ENCODE measurements around the gene LAMB3.

The LAMB3 gene

GRCh38 chr1:209609791-209610630 is 42.2 kb downstream of the LAMB3 start:
- no peaks in the 10 kb centered on the region for H3K36me3 ChIP-seq (ENCODE audit: insufficient read depth, low read length)
- H3K9me3 ChIP-seq (ENCODE audit: control insufficient read depth, insufficient read depth, low read length), result no peaks in the 10 kb centered on the region
- H3K4me1 ChIP-seq (ENCODE audit: insufficient read depth, low read length), result no peaks in the 10 kb centered on the region
- H3K9ac ChIP-seq (ENCODE audit: low read depth, low read length), result no peak overlapping the region

- Histone ChIP-seq H3K4me1 (ENCODE audit: insufficient read depth, low read length) (no peaks in the 10 kb centered on the region), H3K36me3 (ENCODE audit: insufficient read depth, low read length) (no peaks in the 10 kb centered on the region)
These were observed 43.0 kb downstream of the LAMB3 start for GRCh38 chr1:209609041-209609790.

GRCh38 chr1:209607795-209608178 is 44.4 kb downstream of the LAMB3 start:
- no peaks in the 10 kb centered on the region for H3K36me3 ChIP-seq (ENCODE audit: insufficient read depth, low read length)
- H3K4me1 ChIP-seq (ENCODE audit: insufficient read depth, low read length), result no peaks in the 10 kb centered on the region
- no peak overlapping the region for H3K9ac ChIP-seq (ENCODE audit: low read depth, low read length)
- no peaks in the 10 kb centered on the region for H3K9me3 ChIP-seq (ENCODE audit: control insufficient read depth, insufficient read depth, low read length)

More at GRCh38 chr1:209609041-209609790, 43.0 kb downstream of the LAMB3 start:
- Histone ChIP-seq H3K9ac (ENCODE audit: low read depth, low read length) (no peak overlapping the region), H3K9me3 (ENCODE audit: control insufficient read depth, insufficient read depth, low read length) (no peaks in the 10 kb centered on the region)

GRCh38 chr1:209607102-209607794 is 45.0 kb downstream of the LAMB3 start:
- Histone ChIP-seq H3K9me3 (ENCODE audit: control insufficient read depth, insufficient read depth, low read length) (no peaks in the 10 kb centered on the region), H3K36me3 (ENCODE audit: insufficient read depth, low read length) (no peaks in the 10 kb centered on the region), H3K9ac (ENCODE audit: low read depth, low read length) (no peak overlapping the region), H3K4me1 (ENCODE audit: insufficient read depth, low read length) (no peaks in the 10 kb centered on the region)

GRCh38 chr1:209603877-209604276 is 48.3 kb downstream of the LAMB3 start:
- H3K4me1 ChIP-seq (ENCODE audit: insufficient read depth, low read length), result no peaks in the 10 kb centered on the region
- no peaks in the 10 kb centered on the region for H3K36me3 ChIP-seq (ENCODE audit: insufficient read depth, low read length)
- no peak overlapping the region for H3K9ac ChIP-seq (ENCODE audit: low read depth, low read length)
- H3K9me3 ChIP-seq (ENCODE audit: control insufficient read depth, insufficient read depth, low read length), result no peaks in the 10 kb centered on the region

- no peaks in the 10 kb centered on the region for H3K4me1 ChIP-seq (ENCODE audit: insufficient read depth, low read length)
- H3K9me3 ChIP-seq (ENCODE audit: control insufficient read depth, insufficient read depth, low read length), result no peaks in the 10 kb centered on the region
- H3K9ac ChIP-seq (ENCODE audit: low read depth, low read length), result no peak overlapping the region
- no peaks in the 10 kb centered on the region for H3K36me3 ChIP-seq (ENCODE audit: insufficient read depth, low read length)
These were observed 50.2 kb downstream of the LAMB3 start for GRCh38 chr1:209601809-209602657.

GRCh38 chr1:209600541-209600940 is 51.7 kb downstream of the LAMB3 start:
- Histone ChIP-seq H3K4me1 (ENCODE audit: insufficient read depth, low read length) (no peaks in the 10 kb centered on the region), H3K36me3 (ENCODE audit: insufficient read depth, low read length) (no peaks in the 10 kb centered on the region), H3K9me3 (ENCODE audit: control insufficient read depth, insufficient read depth, low read length) (no peaks in the 10 kb centered on the region)

GRCh38 chr1:209598227-209598626 is 54.0 kb downstream of the LAMB3 start:
- H3K4me1 ChIP-seq (ENCODE audit: insufficient read depth, low read length), result no peaks in the 10 kb centered on the region
- H3K9ac ChIP-seq (ENCODE audit: low read depth, low read length), result no peak overlapping the region
- H3K36me3 ChIP-seq (ENCODE audit: insufficient read depth, low read length), result no peaks in the 10 kb centered on the region
- H3K9me3 ChIP-seq (ENCODE audit: control insufficient read depth, insufficient read depth, low read length), result no peaks in the 10 kb centered on the region

More at GRCh38 chr1:209600541-209600940, 51.7 kb downstream of the LAMB3 start:
- H3K9ac ChIP-seq (ENCODE audit: low read depth, low read length), result no peak overlapping the region

GRCh38 chr1:209597499-209597898 is 54.7 kb downstream of the LAMB3 start:
- Histone ChIP-seq H3K9me3 (ENCODE audit: control insufficient read depth, insufficient read depth, low read length) (no peaks in the 10 kb centered on the region), H3K36me3 (ENCODE audit: insufficient read depth, low read length) (no peaks in the 10 kb centered on the region), H3K4me1 (ENCODE audit: insufficient read depth, low read length) (no peaks in the 10 kb centered on the region), H3K9ac (ENCODE audit: low read depth, low read length) (no peak overlapping the region)

GRCh38 chr1:209595599-209596285 is 56.5 kb downstream of the LAMB3 start:
- H3K36me3 ChIP-seq (ENCODE audit: insufficient read depth, low read length), result no peaks in the 10 kb centered on the region
- no peaks in the 10 kb centered on the region for H3K9me3 ChIP-seq (ENCODE audit: control insufficient read depth, insufficient read depth, low read length)
- H3K4me1 ChIP-seq (ENCODE audit: insufficient read depth, low read length), result no peaks in the 10 kb centered on the region
- H3K9ac ChIP-seq (ENCODE audit: low read depth, low read length), result no peak overlapping the region

GRCh38 chr1:209595028-209595427 is 57.2 kb downstream of the LAMB3 start:
- H3K4me1 ChIP-seq (ENCODE audit: insufficient read depth, low read length), result no peaks in the 10 kb centered on the region
- no peak overlapping the region for H3K9ac ChIP-seq (ENCODE audit: low read depth, low read length)
- no peaks in the 10 kb centered on the region for H3K9me3 ChIP-seq (ENCODE audit: control insufficient read depth, insufficient read depth, low read length)
- no peaks in the 10 kb centered on the region for H3K36me3 ChIP-seq (ENCODE audit: insufficient read depth, low read length)

- Histone ChIP-seq H3K4me1 (ENCODE audit: insufficient read depth, low read length) (no peaks in the 10 kb centered on the region), H3K36me3 (ENCODE audit: insufficient read depth, low read length) (no peaks in the 10 kb centered on the region), H3K9ac (ENCODE audit: low read depth, low read length) (no peak overlapping the region), H3K9me3 (ENCODE audit: control insufficient read depth, insufficient read depth, low read length) (no peaks in the 10 kb centered on the region)
These were observed 57.8 kb downstream of the LAMB3 start for GRCh38 chr1:209594440-209594839.

GRCh38 chr1:209593747-209594146 is 58.5 kb downstream of the LAMB3 start:
- no peak overlapping the region for H3K9ac ChIP-seq (ENCODE audit: low read depth, low read length)
- no peaks in the 10 kb centered on the region for H3K36me3 ChIP-seq (ENCODE audit: insufficient read depth, low read length)
- no peaks in the 10 kb centered on the region for H3K9me3 ChIP-seq (ENCODE audit: control insufficient read depth, insufficient read depth, low read length)
- no peaks in the 10 kb centered on the region for H3K4me1 ChIP-seq (ENCODE audit: insufficient read depth, low read length)
